ENCODE measurements around the gene PTPN2.
A peak's percentile ranks its signal among the peaks of the same experiment; 100 is the strongest.

Gene PTPN2

GRCh38 chr18:12839057-12839525 is 44.9 kb downstream of the PTPN2 start:
- TF ChIP-seq SPI1 (IDR thresholded peaks at IDR 0.05; ENCODE audit: borderline replicate concordance, low read depth) (peak; percentile 68), POLR2AphosphoS5 (IDR thresholded peaks at IDR 0.05; ENCODE audit: low read depth) (no peak)
- TF ChIP-seq, protein P1, sequence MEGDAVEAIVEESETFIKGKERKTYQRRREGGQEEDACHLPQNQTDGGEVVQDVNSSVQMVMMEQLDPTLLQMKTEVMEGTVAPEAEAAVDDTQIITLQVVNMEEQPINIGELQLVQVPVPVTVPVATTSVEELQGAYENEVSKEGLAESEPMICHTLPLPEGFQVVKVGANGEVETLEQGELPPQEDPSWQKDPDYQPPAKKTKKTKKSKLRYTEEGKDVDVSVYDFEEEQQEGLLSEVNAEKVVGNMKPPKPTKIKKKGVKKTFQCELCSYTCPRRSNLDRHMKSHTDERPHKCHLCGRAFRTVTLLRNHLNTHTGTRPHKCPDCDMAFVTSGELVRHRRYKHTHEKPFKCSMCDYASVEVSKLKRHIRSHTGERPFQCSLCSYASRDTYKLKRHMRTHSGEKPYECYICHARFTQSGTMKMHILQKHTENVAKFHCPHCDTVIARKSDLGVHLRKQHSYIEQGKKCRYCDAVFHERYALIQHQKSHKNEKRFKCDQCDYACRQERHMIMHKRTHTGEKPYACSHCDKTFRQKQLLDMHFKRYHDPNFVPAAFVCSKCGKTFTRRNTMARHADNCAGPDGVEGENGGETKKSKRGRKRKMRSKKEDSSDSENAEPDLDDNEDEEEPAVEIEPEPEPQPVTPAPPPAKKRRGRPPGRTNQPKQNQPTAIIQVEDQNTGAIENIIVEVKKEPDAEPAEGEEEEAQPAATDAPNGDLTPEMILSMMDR (IDR thresholded peaks at IDR 0.05; ENCODE audit: insufficient read depth, low read length), result no peak
- H3K27me3 ChIP-seq (ENCODE audit: insufficient read depth, poor library complexity, severe bottlenecking), result no peaks in the 10 kb centered on the region
- no peak overlapping the region for H3K4me3 ChIP-seq (replicated peaks; ENCODE audit: insufficient read depth, low read length)
- H3K27ac ChIP-seq (replicated peaks), result peak overlapping the region; percentile 79
- DNase-seq (ENCODE audit: low read depth in 1 of 2, low spot score in 1 of 2), result no peak

DNA sequence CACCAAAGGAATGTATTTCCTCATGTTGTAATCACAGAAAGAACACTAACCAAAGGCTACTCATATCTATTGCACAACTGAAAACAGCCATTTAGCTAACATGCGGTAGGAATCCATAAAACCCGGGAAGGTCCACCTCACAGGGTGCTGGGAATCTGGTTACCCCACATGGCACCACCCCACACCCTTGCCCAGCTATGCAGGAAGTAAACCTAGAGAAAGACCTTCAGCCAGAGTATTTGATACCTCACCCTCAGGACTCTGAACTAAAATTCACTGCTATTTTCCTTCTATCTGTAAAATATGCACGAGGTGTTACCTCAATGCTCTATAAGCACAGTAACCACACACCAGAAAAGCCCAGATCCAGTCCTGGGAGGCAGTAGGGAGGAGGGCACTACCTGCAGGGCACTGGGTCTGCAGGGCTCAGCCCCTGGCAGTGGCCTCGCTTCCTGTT is 45.8 kb downstream of the PTPN2 start:
- Histone ChIP-seq H3K4me3 (replicated peaks; ENCODE audit: insufficient read depth, low read length) (0 out of 2 replicates have a peak overlapping the region, but pooled peaks have one; percentile 1), H3K27ac (replicated peaks) (peak overlapping the region; percentile 79), H3K27me3 (ENCODE audit: insufficient read depth, poor library complexity, severe bottlenecking) (no peaks in the 10 kb centered on the region)
- peak; percentile 59 to 61 for DNase-seq (ENCODE audit: low read depth in 1 of 2, low spot score in 1 of 2)
- TF ChIP-seq, protein P2, sequence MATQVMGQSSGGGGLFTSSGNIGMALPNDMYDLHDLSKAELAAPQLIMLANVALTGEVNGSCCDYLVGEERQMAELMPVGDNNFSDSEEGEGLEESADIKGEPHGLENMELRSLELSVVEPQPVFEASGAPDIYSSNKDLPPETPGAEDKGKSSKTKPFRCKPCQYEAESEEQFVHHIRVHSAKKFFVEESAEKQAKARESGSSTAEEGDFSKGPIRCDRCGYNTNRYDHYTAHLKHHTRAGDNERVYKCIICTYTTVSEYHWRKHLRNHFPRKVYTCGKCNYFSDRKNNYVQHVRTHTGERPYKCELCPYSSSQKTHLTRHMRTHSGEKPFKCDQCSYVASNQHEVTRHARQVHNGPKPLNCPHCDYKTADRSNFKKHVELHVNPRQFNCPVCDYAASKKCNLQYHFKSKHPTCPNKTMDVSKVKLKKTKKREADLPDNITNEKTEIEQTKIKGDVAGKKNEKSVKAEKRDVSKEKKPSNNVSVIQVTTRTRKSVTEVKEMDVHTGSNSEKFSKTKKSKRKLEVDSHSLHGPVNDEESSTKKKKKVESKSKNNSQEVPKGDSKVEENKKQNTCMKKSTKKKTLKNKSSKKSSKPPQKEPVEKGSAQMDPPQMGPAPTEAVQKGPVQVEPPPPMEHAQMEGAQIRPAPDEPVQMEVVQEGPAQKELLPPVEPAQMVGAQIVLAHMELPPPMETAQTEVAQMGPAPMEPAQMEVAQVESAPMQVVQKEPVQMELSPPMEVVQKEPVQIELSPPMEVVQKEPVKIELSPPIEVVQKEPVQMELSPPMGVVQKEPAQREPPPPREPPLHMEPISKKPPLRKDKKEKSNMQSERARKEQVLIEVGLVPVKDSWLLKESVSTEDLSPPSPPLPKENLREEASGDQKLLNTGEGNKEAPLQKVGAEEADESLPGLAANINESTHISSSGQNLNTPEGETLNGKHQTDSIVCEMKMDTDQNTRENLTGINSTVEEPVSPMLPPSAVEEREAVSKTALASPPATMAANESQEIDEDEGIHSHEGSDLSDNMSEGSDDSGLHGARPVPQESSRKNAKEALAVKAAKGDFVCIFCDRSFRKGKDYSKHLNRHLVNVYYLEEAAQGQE (IDR thresholded peaks at IDR 0.05; ENCODE audit: insufficient replicate concordance, low read depth), result no peak
- TF ChIP-seq SPI1 (IDR thresholded peaks at IDR 0.05; ENCODE audit: borderline replicate concordance, low read depth) (no peak), POLR2AphosphoS5 (IDR thresholded peaks at IDR 0.05; ENCODE audit: low read depth) (no peak), GABPA (IDR thresholded peaks at IDR 0.05; ENCODE audit: low read depth) (no peak)
- TF ChIP-seq, protein P1 (IDR thresholded peaks at IDR 0.05; ENCODE audit: insufficient read depth, low read length), result no peak

DNA sequence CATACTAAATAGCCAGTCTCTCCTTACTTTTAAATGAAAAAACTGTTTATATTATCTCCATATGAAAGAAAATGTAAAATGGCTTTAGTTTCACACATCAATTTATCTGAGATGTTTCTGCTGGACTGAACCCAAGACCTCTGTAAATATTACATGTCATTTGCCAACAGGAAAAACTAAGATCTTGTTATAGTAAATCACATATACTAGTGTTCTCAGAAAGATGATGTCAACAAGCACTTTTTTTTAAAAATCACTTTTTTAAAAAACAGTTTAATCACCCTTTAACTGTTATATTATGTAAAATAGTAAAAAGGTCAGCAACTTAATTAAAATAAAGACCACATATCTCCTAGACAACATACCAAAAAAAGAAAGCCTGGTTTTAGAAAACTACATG is 46.3 kb downstream of the PTPN2 start:
- Histone ChIP-seq H3K27ac (replicated peaks) (peak overlapping the region; percentile 79), H3K4me3 (replicated peaks; ENCODE audit: insufficient read depth, low read length) (no peak overlapping the region), H3K27me3 (ENCODE audit: insufficient read depth, poor library complexity, severe bottlenecking) (no peaks in the 10 kb centered on the region)
- DNase-seq (ENCODE audit: low read depth in 1 of 2, low spot score in 1 of 2), result no peak
- TF ChIP-seq, protein P1 (IDR thresholded peaks at IDR 0.05; ENCODE audit: insufficient read depth, low read length), result no peak
- TF ChIP-seq GABPA (IDR thresholded peaks at IDR 0.05; ENCODE audit: low read depth) (no peak), POLR2AphosphoS5 (IDR thresholded peaks at IDR 0.05; ENCODE audit: low read depth) (no peak), SPI1 (IDR thresholded peaks at IDR 0.05; ENCODE audit: borderline replicate concordance, low read depth) (no peak)
- TF ChIP-seq, protein P2 (IDR thresholded peaks at IDR 0.05; ENCODE audit: insufficient replicate concordance, low read depth), result no peak

- Histone ChIP-seq H3K27me3 (ENCODE audit: insufficient read depth, poor library complexity, severe bottlenecking) (no peaks in the 10 kb centered on the region), H3K4me3 (replicated peaks; ENCODE audit: insufficient read depth, low read length) (no peak overlapping the region), H3K27ac (replicated peaks) (no peak overlapping the region)
- DNase-seq (ENCODE audit: low read depth in 1 of 2, low spot score in 1 of 2), result no peak
- TF ChIP-seq, protein P2 (IDR thresholded peaks at IDR 0.05; ENCODE audit: insufficient replicate concordance, low read depth), result no peak
- no peak for TF ChIP-seq POLR2AphosphoS5 (IDR thresholded peaks at IDR 0.05; ENCODE audit: low read depth)
- TF ChIP-seq, protein P1 (IDR thresholded peaks at IDR 0.05; ENCODE audit: insufficient read depth, low read length), result no peak
- no peak for TF ChIP-seq SPI1 (IDR thresholded peaks at IDR 0.05; ENCODE audit: borderline replicate concordance, low read depth)
- TF ChIP-seq GABPA (IDR thresholded peaks at IDR 0.05; ENCODE audit: low read depth), result no peak
Measured at GRCh38 chr18:12836551-12836950, 47.5 kb downstream of the PTPN2 start.
